ENCODE results near the gene PTGES3L. TPM values are rescaled to one million over a fixed set of nuclear protein-coding genes. Genes with fewer than 3 reads are reported as not detected.

Gene PTGES3L
- total and polyA plus RNA-seq, 2 of the 13 experiments (the other 11 are each of a cell fraction or from before 2014, with no cell fraction given), result 1.2 to 2.9 TPM

GRCh38 chr17:42920106-42920900 lies 59.6 kb downstream of the PTGES3L start (continued):
- TF ChIP-seq GLMP (CRISPR knock-in tag; IDR thresholded peaks at IDR 0.05; ENCODE audit: borderline replicate concordance), result no peak
- peak; percentile 99 for TF ChIP-seq ZNF264 (CRISPR knock-in tag; IDR thresholded peaks at IDR 0.05)
- peak; percentile 64 for TF ChIP-seq FOSL2 (CRISPR knock-in tag; IDR thresholded peaks at IDR 0.05)
- TF ChIP-seq KMT2B (CRISPR knock-in tag; IDR thresholded peaks at IDR 0.05), result no peak; the same call in 1 of the 2 replicates
- 0 out of 2 replicates have a peak, but pooled peaks have one; percentile 57 for TF ChIP-seq ZNF337 (CRISPR knock-in tag; IDR thresholded peaks at IDR 0.05; ENCODE audit: borderline replicate concordance, low read depth)
- TF ChIP-seq MTA3 (CRISPR knock-in tag; IDR thresholded peaks at IDR 0.05), result no peak
- no peak for TF ChIP-seq MXD3 (CRISPR knock-in tag; IDR thresholded peaks at IDR 0.05)
- no peak for TF ChIP-seq RAD51 (IDR thresholded peaks at IDR 0.05; ENCODE audit: borderline replicate concordance)
- peak; percentile 60; the same call in 1 of the 2 replicates for TF ChIP-seq ZMYM3 (CRISPR knock-in tag; IDR thresholded peaks at IDR 0.05)
- TF ChIP-seq ZNF703 (CRISPR knock-in tag; IDR thresholded peaks at IDR 0.05; ENCODE audit: borderline replicate concordance), result 0 out of 2 replicates have a peak, but pooled peaks have one; percentile 61
- no peak for TF ChIP-seq PRPF4 (IDR thresholded peaks at IDR 0.05; ENCODE audit: low read depth, low read length, poor library complexity, severe bottlenecking)
- peak; percentile 45; the same call in 1 of the 2 replicates for TF ChIP-seq ELF3 (CRISPR knock-in tag; IDR thresholded peaks at IDR 0.05)
- TF ChIP-seq ZFP37 (CRISPR knock-in tag; IDR thresholded peaks at IDR 0.05; ENCODE audit: borderline replicate concordance), result no peak
- TF ChIP-seq FOXC1 (CRISPR knock-in tag; IDR thresholded peaks at IDR 0.05; ENCODE audit: borderline replicate concordance), result no peak
- TF ChIP-seq BORCS8-MEF2B (CRISPR knock-in tag; IDR thresholded peaks at IDR 0.05), result peak; percentile 53; the same call in 1 of the 2 replicates
- TF ChIP-seq ZNF274 (CRISPR knock-in tag; IDR thresholded peaks at IDR 0.05), result peak; percentile 77; the same call in 1 of the 2 replicates
- peak; percentile 83 for TF ChIP-seq ZNF710 (CRISPR knock-in tag; IDR thresholded peaks at IDR 0.05; ENCODE audit: borderline replicate concordance)
- TF ChIP-seq HNRNPH1 (optimal IDR thresholded peaks at IDR 0.05; ENCODE audit: low read depth, low read length), result no peak
- 0 out of 2 replicates have a peak, but pooled peaks have one; percentile 51 for TF ChIP-seq TBX2 (CRISPR knock-in tag; IDR thresholded peaks at IDR 0.05; ENCODE audit: borderline replicate concordance)
- peak; percentile 66; the same call in 1 of the 2 replicates for TF ChIP-seq TCF7 (IDR thresholded peaks at IDR 0.05; ENCODE audit: low read depth)
- TF ChIP-seq GFI1 (CRISPR knock-in tag; IDR thresholded peaks at IDR 0.05; ENCODE audit: borderline replicate concordance), result no peak
- TF ChIP-seq MXD1 (CRISPR knock-in tag; IDR thresholded peaks at IDR 0.05), result no peak
- TF ChIP-seq ZNF746 (CRISPR knock-in tag; IDR thresholded peaks at IDR 0.05), result peak; percentile 41; the same call in 1 of the 2 replicates
- no peak for TF ChIP-seq PHB2 (IDR thresholded peaks at IDR 0.05; ENCODE audit: partially characterized antibody)
- no peak for TF ChIP-seq SIX4 (CRISPR knock-in tag; IDR thresholded peaks at IDR 0.05)
- no peak for TF ChIP-seq FIP1L1 (IDR thresholded peaks at IDR 0.05; ENCODE audit: borderline replicate concordance, insufficient read depth, low read depth, low read length)

Measured in HepG2 (cell line).